K562 (cell line): ENCODE data around the gene WT1. TPM values are rescaled to one million over a fixed set of nuclear protein-coding genes. Genes with fewer than 3 reads are reported as not detected.

Experiments
- CCNT2 ChIP-seq: IDR thresholded peaks from 2 replicates; pipeline ENCODE4 v1.6.1; 2011; ENCODE audit warnings: borderline replicate concordance, low read depth, mild to moderate bottlenecking, moderate library complexity, mixed read lengths, low read length; ENCODE audit not compliant: insufficient read length; ENCODE audit errors: extremely low read depth
- CEBPG ChIP-seq, 3 experiments: fragments of 200-800 bp in 1 of 3; sonication (Bioruptor generic) in 1 of 3; sonication (generic) in 1 of 3; formaldehyde crosslinking in 1 of 3; IDR thresholded peaks in 2 of 3; conservative IDR thresholded peaks in 1 of 3; 2 replicates each; pipeline versions ENCODE4 v1.6.1 to v1.8.0; 2016 to 2022; ENCODE audit warnings: missing compliant biosample characterization in 2 of 3, missing genetic modification characterization in 2 of 3, mild to moderate bottlenecking in 1 of 3, missing genetic modification reagents in 1 of 3
- CREB1 ChIP-seq, 2 experiments: sonication (generic) in 1 of 2; formaldehyde crosslinking in 1 of 2; IDR thresholded peaks; 2 replicates each; pipeline versions ENCODE4 v1.6.1 to v1.8.0; 2012 to 2022; ENCODE audit warnings: inconsistent platforms in 1 of 2, mild to moderate bottlenecking in 1 of 2, missing genetic modification reagents in 1 of 2, moderate library complexity in 1 of 2
- CREB3 ChIP-seq: fragments of 450-650 bp; conservative IDR thresholded peaks from 2 replicates; pipeline ENCODE4 v1.6.1; 2016; ENCODE audit warnings: missing genetic modification characterization, low read depth, mild to moderate bottlenecking, missing compliant biosample characterization, moderate library complexity
- E2F5 ChIP-seq: sonication (generic); formaldehyde crosslinking; IDR thresholded peaks from 2 replicates; pipeline ENCODE4 v1.8.0; 2022; ENCODE audit warnings: mild to moderate bottlenecking, missing genetic modification reagents
- EP300 ChIP-seq: IDR thresholded peaks from 2 replicates; pipeline ENCODE4 v1.6.1; 2012; ENCODE audit warnings: low read length, improper control_type of control experiment
- ETS2 ChIP-seq: IDR thresholded peaks from 2 replicates; pipeline ENCODE4 v1.6.1; 2016; ENCODE audit warnings: borderline replicate concordance, missing genetic modification characterization, mild to moderate bottlenecking, moderate library complexity, missing compliant biosample characterization; ENCODE audit not compliant: poor library complexity, severe bottlenecking
- HDAC3 ChIP-seq: fragments of 450-650 bp; IDR thresholded peaks from 2 replicates; pipeline ENCODE4 v1.6.1; 2018; ENCODE audit warnings: borderline replicate concordance, mild to moderate bottlenecking, moderate library complexity; ENCODE audit not compliant: partially characterized antibody
- MBD1 ChIP-seq: fragments of 250-450 bp; sonication (Bioruptor Pico); IDR thresholded peaks from 2 replicates; pipeline ENCODE4 v1.8.0; 2022; ENCODE audit warnings: inconsistent platforms
- NR3C1 ChIP-seq: sonication (generic); formaldehyde crosslinking; IDR thresholded peaks from 2 replicates; pipeline ENCODE4 v1.8.1; 2022; ENCODE audit warnings: missing genetic modification reagents
- RBBP5 ChIP-seq: fragments of 200-600 bp; sonication (generic); IDR thresholded peaks from 2 replicates; pipeline ENCODE4 v1.6.1; 2012; ENCODE audit warnings: borderline replicate concordance, mild to moderate bottlenecking, low read length, control low read depth, inconsistent platforms; ENCODE audit not compliant: insufficient read depth, poor library complexity, severe bottlenecking
- STAG1 ChIP-seq: sonication (generic); formaldehyde crosslinking; IDR thresholded peaks from 2 replicates; pipeline ENCODE4 v1.5.0; 2020; ENCODE audit warnings: missing genetic modification reagents, borderline replicate concordance
- TAF7 ChIP-seq: fragments of 450-650 bp; IDR thresholded peaks from 2 replicates; pipeline ENCODE4 v1.6.1; 2016; ENCODE audit warnings: missing genetic modification characterization, missing compliant biosample characterization
- THRA ChIP-seq: fragments of 450-650 bp; IDR thresholded peaks from 2 replicates; pipeline ENCODE4 v1.6.1; 2017; ENCODE audit warnings: mild to moderate bottlenecking, moderate library complexity
- TOE1 ChIP-seq, 2 experiments: fragments of 450-650 bp in 1 of 2; sonication (generic) in 1 of 2; formaldehyde crosslinking in 1 of 2; IDR thresholded peaks; 2 replicates each; pipeline versions ENCODE4 v1.7.1 to v1.8.0; 2016 to 2022; ENCODE audit warnings: borderline replicate concordance in 2 of 2, mild to moderate bottlenecking in 2 of 2, antibody characterized with exemption in 1 of 2, inconsistent platforms in 1 of 2, low read depth in 1 of 2, missing genetic modification reagents in 1 of 2, moderate library complexity in 1 of 2
- ZNF175 ChIP-seq: fragments of 200-800 bp; sonication (Bioruptor generic); IDR thresholded peaks from 2 replicates; pipeline ENCODE4 v1.6.1; 2016; ENCODE audit warnings: low read depth, mild to moderate bottlenecking, missing genetic modification characterization, missing compliant biosample characterization
- ZNF184 ChIP-seq: sonication (generic); formaldehyde crosslinking; IDR thresholded peaks from 2 replicates; pipeline ENCODE4 v1.5.0; 2020; ENCODE audit warnings: missing genetic modification reagents
- ZNF644 ChIP-seq: fragments of 200-800 bp; sonication (Bioruptor generic); IDR thresholded peaks from 2 replicates; pipeline ENCODE4 v1.6.1; 2016; ENCODE audit warnings: low read depth, missing genetic modification characterization, missing compliant biosample characterization
- ZNF764 ChIP-seq: fragments of 250-450 bp; sonication (Bioruptor Pico); IDR thresholded peaks from 2 replicates; pipeline ENCODE4 v1.4.0; 2020; ENCODE audit warnings: low read depth, mild to moderate bottlenecking, moderate library complexity
- polyA plus RNA-seq, 8 experiments: library from polyadenylated mRNA; depleted of rRNA in 4 of 8; stranded (reverse) in 5 of 8; unstranded in 3 of 8; fragments of >200 nt; fragmentation: Nextera tagmentation in 2 of 8; fragmentation: Illumina TruSeq in 1 of 8; extraction: Ambion mirVana in 2 of 8; extraction: Trizol in 1 of 8; gene quantifications; 2 replicates each; pipeline versions ENCODE4 v1.2.1 to v1.2.3, GENCODE V29; 2011 to 2014; ENCODE audit warnings: inconsistent platforms in 1 of 8, missing spikeins in 1 of 8
- total RNA-seq, 7 experiments: library from RNA; depleted of rRNA in 6 of 7; stranded (reverse); fragments of >200 nt in 6 of 7; fragmentation: Illumina TruSeq in 2 of 7; extraction: Trizol in 2 of 7; gene quantifications; 2 replicates each; pipeline versions ENCODE4 v1.2.1 to v1.2.3, GENCODE V29; 2011 to 2021; ENCODE audit warnings: low replicate concordance in 1 of 7

WT1 gene
- total and polyA plus RNA-seq, 9 of the 15 experiments (the other 6 are each of a cell fraction or from before 2014, with no cell fraction given) = 7.1 to 33.8 (median 19.4) TPM

- TF ChIP-seq MBD1 (no peak), ZNF175 (CRISPR knock-in tag) (no peak), RBBP5 (no peak), TAF7 (tag) (no peak), CREB1 (IDR thresholded peaks at IDR 0.05) (no peak), CREB1 (CRISPR knock-in tag; IDR thresholded peaks at IDR 0.05) (0 out of 2 replicates have a peak, but pooled peaks have one; percentile 25), ETS2 (no peak), TOE1 (IDR thresholded peaks at IDR 0.05; ENCODE audit: borderline replicate concordance) (no peak), TOE1 (CRISPR knock-in tag; IDR thresholded peaks at IDR 0.05; ENCODE audit: borderline replicate concordance, low read depth) (no peak), CCNT2 (no peak), STAG1 (CRISPR knock-in tag) (no peak), ZNF764 (CRISPR knock-in tag) (no peak), ZNF644 (tag) (no peak), HDAC3 (no peak), THRA (no peak), CREB3 (no peak), CEBPG (CRISPR knock-in tag; IDR thresholded peaks at IDR 0.05) (no peak), CEBPG (tag; conservative IDR thresholded peaks at IDR 0.05 in 1 of 2, IDR thresholded peaks at IDR 0.05 in 1 of 2) (no peak), EP300 (no peak), E2F5 (no peak), ZNF184 (no peak), NR3C1 (CRISPR knock-in tag) (no peak)
These were observed 1.4 kb downstream of the WT1 start (continued) for GRCh38 chr11:32433914-32434355.
